Type B pancreatic cell (in vitro differentiated cells): Measurements from ENCODE around the gene KIF25. TPM values are rescaled to one million over a fixed set of nuclear protein-coding genes. Genes with fewer than 3 reads are reported as not detected.
A peak's percentile ranks its signal among the peaks of the same experiment; 100 is the strongest.

Experiments used
- DNase-seq: peaks from one replicate; pipeline ENCODE4 v3.0.0; 2021; ENCODE audit warnings: mixed read lengths; ENCODE audit not compliant: unreplicated experiment; ENCODE audit errors: extremely low spot score
- H3K27ac Mint-ChIP-seq: 2 replicates; pipeline ENCODE4 v1.8.0; 2021; ENCODE audit warnings: mild to moderate bottlenecking, mixed read lengths
- H3K27me3 Mint-ChIP-seq: 2 replicates; pipeline ENCODE4 v1.8.0; 2021; ENCODE audit warnings: mixed read lengths
- H3K36me3 Mint-ChIP-seq: 2 replicates; pipeline ENCODE4 v1.8.0; 2021; ENCODE audit warnings: mixed read lengths
- H3K4me1 Mint-ChIP-seq: one replicate; pipeline ENCODE4 v1.8.0; 2021; ENCODE audit warnings: mixed read lengths; ENCODE audit not compliant: unreplicated experiment
- H3K4me3 Mint-ChIP-seq: 2 replicates; pipeline ENCODE4 v1.8.0; 2021; ENCODE audit warnings: mild to moderate bottlenecking, mixed read lengths
- H3K9me3 Mint-ChIP-seq: 2 replicates; pipeline ENCODE4 v1.8.0; 2021; ENCODE audit warnings: mixed read lengths
- CTCF ChIP-seq: fragments of 200-600 bp; sonication (generic); conservative IDR thresholded peaks from 2 replicates; pipeline ENCODE4 v1.5.0; 2021; ENCODE audit warnings: antibody characterized with exemption, mild to moderate bottlenecking
- total RNA-seq: library from RNA; stranded (reverse); gene quantifications from 2 replicates; pipeline ENCODE4 v1.2.1, GENCODE V29; 2021; ENCODE audit warnings: low replicate concordance

The KIF25 gene
- total RNA-seq, 1 donor from 2014 or later: not detected

GRCh38 chr6:168086616-168087015 lies 89.1 kb downstream of the KIF25 start:
- no peaks in the 10 kb centered on the region for H3K9me3 Mint-ChIP-seq
- H3K4me1 Mint-ChIP-seq: peaks cover 24% of the 10 kb centered on the region
- H3K27ac Mint-ChIP-seq: no peak overlapping the region
- no peaks in the 10 kb centered on the region for H3K27me3 Mint-ChIP-seq
- no peaks in the 10 kb centered on the region for H3K36me3 Mint-ChIP-seq
- no peak overlapping the region for H3K4me3 Mint-ChIP-seq
- DNase-seq: no peak
- TF ChIP-seq CTCF: no peak

- H3K27ac Mint-ChIP-seq: no peak overlapping the region
- no peaks in the 10 kb centered on the region for H3K9me3 Mint-ChIP-seq
- DNase-seq: no peak
- no peak overlapping the region for H3K4me3 Mint-ChIP-seq
- no peak for TF ChIP-seq CTCF
- peaks cover 24% of the 10 kb centered on the region for H3K4me1 Mint-ChIP-seq
- no peaks in the 10 kb centered on the region for H3K36me3 Mint-ChIP-seq
- H3K27me3 Mint-ChIP-seq: no peaks in the 10 kb centered on the region
Measured at GRCh38 chr6:168087436-168088160, 90.1 kb downstream of the KIF25 start.

- DNase-seq: no peak
- Mint-ChIP-seq H3K9me3 (no peaks in the 10 kb centered on the region), H3K36me3 (no peaks in the 10 kb centered on the region), H3K27me3 (no peaks in the 10 kb centered on the region), H3K4me1 (peaks cover 28% of the 10 kb centered on the region), H3K4me3 (peak overlapping the region; percentile 39), H3K27ac (peak overlapping the region; percentile 46)
- no peak for TF ChIP-seq CTCF
Measured at GRCh38 chr6:168088161-168089053, 90.9 kb downstream of the KIF25 start.

- Mint-ChIP-seq H3K9me3 (no peaks in the 10 kb centered on the region), H3K27ac (no peak overlapping the region), H3K4me3 (no peak overlapping the region), H3K36me3 (no peaks in the 10 kb centered on the region), H3K4me1 (peaks cover 32% of the 10 kb centered on the region), H3K27me3 (no peaks in the 10 kb centered on the region)
- DNase-seq: no peak
- no peak for TF ChIP-seq CTCF
Measured at GRCh38 chr6:168089186-168090063, 92.0 kb downstream of the KIF25 start.

GRCh38 chr6:168090064-168090690 lies 92.7 kb downstream of the KIF25 start:
- no peak for DNase-seq
- Mint-ChIP-seq H3K9me3 (no peaks in the 10 kb centered on the region), H3K4me3 (no peak overlapping the region), H3K27ac (no peak overlapping the region), H3K4me1 (peaks cover 32% of the 10 kb centered on the region), H3K36me3 (no peaks in the 10 kb centered on the region), H3K27me3 (no peaks in the 10 kb centered on the region)
- TF ChIP-seq CTCF: no peak
